Daoy (cell line): Measurements from ENCODE around the gene NOTUM. TPM values are rescaled to one million over a fixed set of nuclear protein-coding genes. Genes with fewer than 3 reads are reported as not detected.
"Not testable (repeated sequence)": the region's sequence is repeated elsewhere in the genome, so short reads cannot be mapped to it uniquely, and the experiment has no call there.

Source experiments
- DNase-seq: peaks from one replicate; pipeline ENCODE4 v3.0.0-alpha.2; 2015; ENCODE audit warnings: low read depth
- total RNA-seq: library from RNA; depleted of rRNA; stranded (reverse); fragments of >200 nt; shearing (Covaris generic); gene quantifications from 2 replicates; pipeline ENCODE4 v1.2.3, GENCODE V29; 2014

Gene NOTUM
- total RNA-seq, 1 experiment from 2014 or later: 0.11 TPM

- no peak for DNase-seq
These were observed 36.1 kb downstream of the NOTUM start for GRCh38 chr17:81924557-81925532.

DNA sequence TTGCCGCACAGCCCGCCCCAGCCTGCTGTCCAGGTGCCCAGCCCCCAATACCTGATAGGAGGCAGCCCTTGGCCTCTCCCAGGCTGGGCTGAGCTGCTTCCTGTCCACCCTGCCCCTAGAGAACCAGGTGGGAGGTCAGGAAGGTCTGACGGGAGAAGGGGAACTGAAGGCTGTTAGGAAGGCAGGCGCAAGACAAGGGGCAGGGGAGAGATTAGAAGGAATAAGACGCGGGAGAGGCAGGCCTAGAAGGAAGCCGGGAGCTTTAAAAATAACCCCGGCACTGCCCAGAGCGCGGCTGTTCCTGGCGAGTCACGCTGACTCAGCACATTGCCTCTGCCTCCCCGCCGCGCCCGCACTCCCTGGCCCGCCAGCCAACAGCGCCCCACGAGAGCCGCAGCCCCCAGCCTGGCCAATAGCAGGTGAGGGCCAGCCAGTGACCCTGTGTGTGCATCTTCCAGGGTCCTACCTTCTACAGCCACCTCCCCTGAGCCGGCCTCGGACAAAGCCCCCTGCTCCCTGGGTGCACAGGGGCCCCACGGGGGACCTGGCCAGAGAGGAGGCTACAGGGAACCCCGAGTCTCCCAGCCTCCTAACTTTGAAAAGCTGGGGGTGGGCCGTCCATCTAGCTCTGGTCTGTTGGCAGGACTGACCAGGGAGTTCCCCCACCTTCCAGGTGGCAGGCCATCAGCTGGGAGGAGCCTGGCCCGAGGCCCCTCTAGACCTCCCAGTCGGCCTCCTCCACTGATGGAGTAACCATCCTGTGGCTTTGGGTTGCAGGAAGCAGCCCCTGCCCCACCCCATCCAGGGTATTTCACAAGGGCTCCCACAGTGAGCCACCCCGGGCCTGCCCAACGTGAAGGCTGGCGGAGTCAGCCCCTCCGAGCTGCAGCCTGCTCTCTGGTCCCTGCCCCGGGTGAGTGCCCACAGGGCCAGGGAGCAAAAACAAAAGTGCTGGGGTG is 37.4 kb downstream of the NOTUM start:
- peak; percentile 84 for DNase-seq

GRCh38 chr17:81922566-81923301 is 38.3 kb downstream of the NOTUM start:
- DNase-seq: no peak

DNA sequence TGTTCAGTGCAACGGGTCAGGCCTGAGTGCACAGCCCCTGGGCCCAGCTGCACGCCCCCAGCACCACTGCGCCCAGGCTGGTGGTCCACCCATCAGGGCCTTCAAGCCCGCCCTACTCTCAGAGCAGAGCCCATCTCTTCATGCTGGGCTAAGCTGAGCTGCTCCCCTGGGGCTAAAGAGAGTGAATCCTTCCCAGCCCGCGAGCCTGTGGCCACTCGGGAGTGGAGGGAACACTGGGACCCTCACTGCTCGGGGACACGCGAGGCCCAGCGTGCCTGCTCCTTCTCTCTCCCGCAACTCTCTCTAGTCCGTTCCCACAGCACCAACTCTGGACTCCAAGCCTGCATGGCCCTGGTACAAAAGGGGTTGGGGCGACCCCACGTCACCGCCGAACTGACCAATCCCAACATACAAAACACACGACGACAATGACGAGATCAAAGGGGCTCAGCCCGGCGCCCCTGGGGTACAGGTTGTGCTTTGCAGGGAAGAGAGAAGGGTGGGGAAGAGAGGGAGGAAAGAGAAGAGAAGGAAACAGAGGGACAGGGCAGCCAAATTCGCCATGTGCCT is 38.9 kb downstream of the NOTUM start:
- DNase-seq: no peak

DNA sequence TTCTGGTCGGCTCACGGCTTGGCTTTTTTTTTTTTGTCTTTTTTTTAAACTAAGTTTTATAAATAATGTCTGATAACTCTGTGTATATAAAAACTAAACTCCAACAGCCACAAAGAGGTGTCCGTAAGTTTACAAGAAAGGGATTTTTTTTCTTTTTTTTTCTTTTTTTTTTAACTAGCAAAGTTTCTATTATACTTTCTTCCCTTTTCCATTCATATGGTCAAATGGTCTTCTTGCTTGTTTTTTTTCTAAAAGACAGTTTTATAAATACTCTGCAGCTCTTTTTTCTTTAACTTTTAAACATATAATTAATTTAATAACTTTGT is 39.5 kb downstream of the NOTUM start:
- no peak for DNase-seq

DNA sequence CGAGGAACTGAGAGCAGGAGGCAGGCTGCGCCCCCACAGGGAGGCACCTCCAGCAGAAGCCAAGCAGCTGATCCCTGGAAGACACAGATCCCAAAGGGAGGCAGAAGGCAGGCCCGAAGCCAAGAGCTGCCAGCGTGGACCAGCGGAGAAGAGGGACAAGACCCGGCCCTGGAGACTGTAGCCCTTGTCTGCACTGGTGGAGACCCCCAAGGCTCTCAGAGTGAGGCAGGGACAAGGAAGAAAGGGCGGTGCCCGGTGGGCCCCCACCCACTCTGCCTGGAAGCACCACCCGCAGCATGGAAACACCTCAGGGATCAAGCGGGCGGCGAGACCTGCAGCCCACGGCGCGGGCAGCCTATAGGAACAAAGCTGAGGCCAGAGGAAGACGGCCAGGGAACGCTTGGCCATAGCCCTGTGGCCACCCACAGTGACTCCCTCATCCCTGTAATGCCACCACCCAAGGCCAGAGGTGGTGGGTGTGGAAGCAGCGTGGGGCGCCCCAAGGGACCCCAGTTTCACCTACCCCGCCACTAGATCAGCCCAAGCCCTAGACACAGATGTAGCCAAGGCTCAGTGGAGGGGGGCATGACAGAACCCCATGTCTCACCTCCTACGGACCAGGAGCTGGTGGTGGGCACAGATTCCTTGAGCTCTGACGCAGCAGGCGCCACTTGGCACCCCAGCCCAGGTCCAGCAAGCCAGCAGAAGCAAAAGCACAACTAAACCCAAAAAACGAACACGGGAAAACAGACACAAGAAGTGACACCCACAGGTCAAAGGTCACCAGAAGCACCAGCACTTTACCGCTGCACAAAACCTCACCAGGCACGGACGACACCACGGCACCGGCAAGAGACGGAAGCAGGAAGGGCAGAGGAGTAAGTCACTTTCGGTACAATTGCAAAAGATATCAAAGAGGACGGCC is 40.1 kb downstream of the NOTUM start:
- no peak for DNase-seq

DNA sequence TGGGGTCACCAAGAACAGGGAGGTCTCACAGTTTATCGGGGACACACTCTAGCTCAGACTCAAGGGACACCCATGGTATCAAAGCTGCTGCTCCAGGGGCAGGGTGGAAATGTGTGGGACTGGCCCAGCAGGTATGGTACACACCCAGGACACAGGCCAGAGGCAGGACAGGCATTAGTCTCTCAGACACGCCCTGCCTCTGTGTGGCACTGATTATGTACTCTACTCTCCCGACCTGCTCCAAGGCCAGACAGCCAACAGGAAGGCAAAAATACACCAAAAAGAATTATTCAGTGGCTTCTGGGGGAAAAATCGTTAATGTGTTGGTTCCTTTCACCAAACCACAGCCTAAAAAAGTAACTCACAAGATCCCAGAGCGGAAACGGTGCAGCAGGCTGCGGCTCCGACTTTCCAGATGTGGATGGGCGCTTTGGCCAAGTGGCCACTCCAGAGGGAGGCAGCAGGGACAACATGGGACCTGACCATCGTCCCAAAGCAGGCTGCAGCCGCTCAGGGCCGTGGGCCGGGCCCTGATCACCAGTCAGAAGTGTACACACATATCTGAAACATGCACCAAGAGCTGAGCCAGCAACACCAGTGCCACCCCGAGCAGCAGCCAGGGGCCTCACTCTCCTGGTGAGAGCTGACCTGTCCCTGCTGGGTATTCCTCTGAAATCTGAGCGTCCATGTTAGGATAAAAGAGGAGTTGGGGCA is 42.0 kb downstream of the NOTUM start:
- DNase-seq: no peak

GRCh38 chr17:81918333-81918669 is 42.7 kb downstream of the NOTUM start:
- DNase-seq: not testable (repeated sequence)

DNA sequence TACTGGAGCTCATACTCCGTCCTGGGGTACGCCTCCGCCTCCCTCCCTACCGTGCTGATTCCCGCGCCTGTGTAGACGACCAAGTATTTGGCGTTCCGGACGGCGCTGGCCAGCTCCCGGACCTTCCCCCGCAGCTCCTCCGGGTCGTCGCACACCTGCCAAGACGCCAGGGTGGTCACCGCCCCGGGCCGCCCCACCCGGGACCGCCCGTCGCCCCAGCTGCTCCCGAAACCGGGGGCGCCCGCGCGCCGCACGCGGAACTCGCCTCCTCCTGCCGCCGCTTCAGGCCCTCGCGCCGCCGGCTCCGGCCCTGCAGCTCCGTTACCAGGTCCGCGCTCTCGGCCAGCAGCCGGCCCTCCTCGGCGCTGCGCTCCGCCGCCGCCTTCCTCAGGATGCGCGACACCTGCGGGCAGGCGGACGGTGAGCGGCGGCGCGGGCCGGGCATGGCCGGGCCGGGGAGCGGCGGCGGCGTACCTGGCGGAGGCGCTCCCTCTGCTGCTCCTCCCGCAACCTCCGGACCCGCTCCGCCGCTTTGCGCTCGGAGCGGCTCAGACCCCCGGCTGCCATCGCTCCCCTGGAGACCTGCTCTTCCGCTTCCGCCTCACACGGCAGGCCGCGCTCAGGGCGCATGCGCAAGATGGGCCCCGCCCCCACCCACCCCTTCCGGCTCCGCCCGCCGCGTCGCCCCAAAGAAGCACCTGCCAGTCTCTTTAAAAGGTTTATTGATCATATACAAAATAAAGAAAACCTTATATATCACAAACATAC is 43.2 kb downstream of the NOTUM start, which contains the start of gene SIRT7:
TSS of gene SIRT7 (minus strand) at position 612 of the 768 bp plus-strand sequence. CDS start at position 567, 45 bp downstream.
- peak; percentile 89 for DNase-seq

DNA sequence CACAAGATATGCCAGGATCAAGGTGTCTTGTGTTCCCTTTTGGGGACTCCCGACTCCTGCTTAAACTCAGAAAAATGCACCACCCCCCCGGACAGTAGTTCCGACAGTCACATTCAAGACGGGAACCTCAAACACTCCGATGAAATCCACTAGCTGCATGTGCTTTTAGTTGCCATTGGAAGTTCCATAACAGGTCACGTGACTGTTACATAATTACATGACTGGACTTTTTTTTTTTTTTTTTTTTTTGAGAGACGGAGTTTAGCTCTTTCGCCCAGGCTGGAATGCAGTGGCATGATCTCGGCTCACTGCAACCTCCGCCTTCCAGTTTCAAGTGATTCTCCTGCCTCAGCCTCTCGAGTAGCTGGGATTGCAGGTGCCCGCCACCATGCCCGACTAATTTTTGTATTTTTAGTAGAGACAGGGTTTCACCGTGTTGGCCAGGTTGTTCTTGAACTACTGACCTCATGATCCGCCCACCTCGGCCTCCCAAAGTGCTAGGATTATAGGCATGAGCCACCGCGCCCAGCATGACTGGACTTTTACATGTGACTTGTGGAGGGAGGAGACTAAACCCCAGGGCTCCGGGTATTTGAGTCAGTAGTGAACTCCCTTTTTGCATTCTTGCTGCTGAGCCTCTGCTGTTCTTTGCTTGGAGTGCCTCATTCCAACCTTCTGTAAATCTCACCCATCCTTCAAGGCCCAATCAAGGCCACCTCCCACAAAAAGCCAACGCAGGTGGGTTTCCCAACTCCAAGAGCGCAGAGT is 44.6 kb downstream of the NOTUM start:
- peak; percentile 86 for DNase-seq

GRCh38 chr17:81915331-81915730 is 45.7 kb downstream of the NOTUM start:
- no peak for DNase-seq

- DNase-seq: no peak
These were observed 46.7 kb downstream of the NOTUM start for GRCh38 chr17:81914103-81914850.

DNA sequence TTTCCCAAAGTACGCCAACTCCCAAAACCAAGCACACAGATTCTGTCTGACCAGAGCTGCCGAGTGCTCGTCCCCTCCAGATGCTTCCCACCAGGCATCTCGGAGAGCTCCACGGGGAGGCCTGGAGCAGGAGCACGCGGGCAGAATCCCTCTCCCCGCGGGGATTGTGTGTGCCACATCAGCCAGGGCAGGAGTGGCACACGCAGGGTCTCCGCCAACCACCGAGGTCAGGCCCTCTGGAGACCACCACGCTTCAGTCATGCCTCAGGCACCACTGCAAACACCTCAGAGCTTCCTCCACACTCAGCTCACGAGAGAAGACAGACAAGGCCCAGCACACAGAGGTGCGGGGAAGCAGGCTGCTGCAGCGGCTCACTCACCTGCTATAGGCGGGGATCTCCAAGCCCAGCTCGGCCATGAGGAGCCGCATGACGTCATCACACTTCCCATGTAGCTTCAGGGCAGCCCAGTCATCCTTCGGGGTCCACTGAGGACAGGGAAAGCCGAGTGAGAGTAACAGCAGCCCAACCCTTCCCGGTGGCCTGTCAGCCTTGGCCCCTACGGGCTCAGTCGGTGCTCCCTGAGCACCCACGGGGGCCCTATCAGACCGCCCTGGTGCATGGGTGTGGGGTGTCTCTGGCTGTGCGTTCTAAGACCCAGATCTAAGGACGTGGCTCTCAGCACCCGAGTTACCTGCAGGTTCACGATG is 47.4 kb downstream of the NOTUM start:
- DNase-seq: no peak

GRCh38 chr17:81912441-81913309 is 48.3 kb downstream of the NOTUM start:
- DNase-seq: peak; percentile 64

DNA sequence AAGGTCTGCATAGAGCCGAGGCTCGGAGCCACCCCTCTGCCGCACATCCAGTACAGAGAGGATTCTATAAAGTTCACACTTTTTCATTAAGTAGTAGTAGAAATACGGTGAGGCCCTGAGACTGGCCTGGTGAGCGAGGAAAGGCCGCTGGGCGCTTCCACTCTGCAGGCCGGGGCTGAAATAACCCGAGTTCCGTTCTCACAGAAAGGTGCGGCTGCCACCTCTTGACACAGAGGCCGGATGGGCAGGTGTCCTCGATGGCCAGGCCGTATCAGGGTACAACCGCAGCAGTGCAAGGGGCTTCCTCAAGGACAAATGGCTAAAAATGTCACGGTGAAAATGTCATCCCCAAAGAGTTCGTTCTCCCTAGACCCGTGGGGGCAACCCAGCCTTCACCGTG is 49.0 kb downstream of the NOTUM start:
- no peak for DNase-seq
